ENCODE data around the gene CCDC74B.
"Not testable (repeated sequence)": the region's sequence is repeated elsewhere in the genome, so short reads cannot be mapped to it uniquely, and the experiment has no call there.

The CCDC74B gene

GRCh38 chr2:130150181-130151144, 5.6 kb upstream of the CCDC74B start:
- DNase-seq (ENCODE audit: low spot score), result no peak

GRCh38 chr2:130148515-130148914, 3.6 kb upstream of the CCDC74B start:
- not testable (repeated sequence) for DNase-seq (ENCODE audit: low spot score)

- not testable (repeated sequence) for DNase-seq (ENCODE audit: low spot score)
These were observed 1.5 kb downstream of the CCDC74B start for GRCh38 chr2:130143266-130144039.

- DNase-seq (ENCODE audit: low spot score), result not testable (repeated sequence)
These were observed 2.3 kb downstream of the CCDC74B start for GRCh38 chr2:130142396-130143265.

DNA sequence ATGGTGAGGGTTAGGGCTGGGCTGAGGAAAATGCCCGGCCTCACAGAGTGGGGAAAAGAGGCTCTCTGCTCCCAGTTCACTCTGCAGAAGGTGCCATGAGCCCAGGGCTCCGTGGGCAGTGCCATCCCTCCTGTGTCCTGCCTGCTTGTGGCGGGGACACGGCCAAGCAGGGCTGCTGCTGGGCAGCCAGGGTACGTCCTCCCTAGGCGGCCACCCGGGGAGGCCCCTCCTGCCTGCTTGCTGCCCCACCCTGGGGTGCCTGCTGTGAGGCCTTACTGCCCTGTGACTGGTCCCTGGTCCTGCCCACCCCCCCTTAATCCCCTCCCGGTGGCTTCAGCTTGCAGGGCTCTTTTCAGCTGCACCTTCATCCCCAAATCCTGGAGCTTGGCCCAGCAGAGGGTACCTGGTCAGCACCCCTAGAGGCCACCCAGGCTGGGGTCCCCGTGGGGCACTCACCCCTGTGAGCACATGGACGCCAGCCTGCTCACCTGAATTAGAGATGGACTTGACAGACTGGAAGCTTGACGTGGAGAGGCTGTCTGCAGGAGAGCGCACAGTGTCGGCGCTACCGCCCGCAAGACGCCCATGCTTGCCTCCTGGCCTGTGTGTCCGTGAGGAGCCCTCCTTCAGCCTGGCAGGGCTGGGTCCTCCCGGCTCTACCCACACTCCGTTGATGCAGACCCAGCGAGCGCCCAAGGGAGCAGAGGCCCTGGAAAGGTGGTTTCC, 3.1 kb downstream of the CCDC74B start:
- DNase-seq (ENCODE audit: low spot score), result not testable (repeated sequence)

GRCh38 chr2:130141002-130141401, 3.9 kb downstream of the CCDC74B start:
- DNase-seq (ENCODE audit: low spot score), result not testable (repeated sequence)

DNA sequence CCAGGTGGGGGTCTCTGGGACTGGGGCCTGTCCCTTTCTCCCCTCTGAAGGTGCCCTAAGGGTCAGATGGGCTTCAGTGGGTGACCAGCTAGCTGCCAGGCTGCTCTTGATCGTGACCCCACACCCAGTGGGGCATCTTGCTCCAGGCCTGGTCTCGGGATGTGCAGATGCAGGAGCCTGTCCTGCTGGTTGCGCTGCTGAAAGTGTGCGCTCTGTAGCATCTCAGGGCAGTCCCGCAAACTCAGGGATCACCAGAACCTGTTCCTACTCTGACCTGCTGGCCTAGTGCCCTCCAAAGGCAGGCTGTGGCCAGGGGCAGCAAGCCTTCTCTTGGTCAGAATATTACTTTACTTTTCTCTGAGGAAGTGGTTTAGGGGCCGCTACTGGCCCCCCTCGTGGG, 4.4 kb downstream of the CCDC74B start:
- not testable (repeated sequence) for DNase-seq (ENCODE audit: low spot score)

GRCh38 chr2:130139331-130140280, 5.3 kb downstream of the CCDC74B start:
- not testable (repeated sequence) for DNase-seq (ENCODE audit: low spot score)

- DNase-seq (ENCODE audit: low spot score), result not testable (repeated sequence)
These were observed 6.1 kb downstream of the CCDC74B start for GRCh38 chr2:130138841-130139251.

- not testable (repeated sequence) for DNase-seq (ENCODE audit: low spot score)
These were observed 6.6 kb downstream of the CCDC74B start for GRCh38 chr2:130138326-130138725.

GRCh38 chr2:130137118-130137517, 7.8 kb downstream of the CCDC74B start:
- DNase-seq (ENCODE audit: low spot score), result not testable (repeated sequence)

- DNase-seq (ENCODE audit: low spot score), result not testable (repeated sequence)
These were observed 8.4 kb downstream of the CCDC74B start for GRCh38 chr2:130136546-130136945.

- no peak for DNase-seq (ENCODE audit: low spot score)
These were observed 9.0 kb downstream of the CCDC74B start for GRCh38 chr2:130135692-130136541.

DNA sequence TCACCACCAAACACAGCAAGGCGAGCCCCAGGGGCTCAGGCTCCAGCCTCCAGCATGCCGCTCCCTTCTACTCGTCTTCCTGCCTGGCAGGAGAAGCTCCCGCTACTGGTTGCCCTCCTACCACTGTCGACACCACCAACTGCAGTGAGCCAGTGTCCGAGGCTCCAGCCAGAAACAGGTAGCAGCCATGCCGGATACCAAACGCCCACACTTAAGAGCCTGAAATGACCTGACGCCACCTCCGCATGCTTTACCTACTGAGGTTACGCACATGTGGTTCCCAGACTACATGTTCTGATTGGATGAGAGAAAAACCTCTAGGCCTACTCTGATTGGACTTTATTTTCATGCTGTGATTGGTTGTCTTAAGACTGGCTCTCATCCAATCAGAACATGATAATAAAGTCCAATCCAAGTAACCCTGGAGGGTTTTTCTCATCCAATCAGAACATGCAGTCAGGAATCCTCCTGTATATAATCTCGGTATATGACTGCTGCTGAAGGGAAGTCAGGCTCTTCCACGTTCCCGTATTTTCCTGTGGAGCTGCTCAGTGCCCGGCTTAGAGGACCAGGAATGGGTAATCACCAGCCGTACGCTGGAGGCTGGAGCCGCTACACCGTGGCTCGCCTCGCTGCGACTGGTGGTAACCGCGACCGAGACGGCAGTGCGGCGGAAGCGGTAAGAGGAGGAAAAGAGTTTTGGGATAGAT, 15.6 kb downstream of the CCDC74B start, which contains the start of gene POTEF:
Gene POTEF, minus strand, starts transcription at position 103 of the 710 bp plus-strand sequence. CDS start 8,707 bp downstream, outside the sequence.
- not testable (repeated sequence) for DNase-seq (ENCODE audit: low spot score)

- DNase-seq (ENCODE audit: low spot score), result not testable (repeated sequence)
These were observed 16.4 kb downstream of the CCDC74B start for GRCh38 chr2:130128464-130128863.

GRCh38 chr2:130127726-130128125, 17.2 kb downstream of the CCDC74B start:
- DNase-seq (ENCODE audit: low spot score), result not testable (repeated sequence)

DNA sequence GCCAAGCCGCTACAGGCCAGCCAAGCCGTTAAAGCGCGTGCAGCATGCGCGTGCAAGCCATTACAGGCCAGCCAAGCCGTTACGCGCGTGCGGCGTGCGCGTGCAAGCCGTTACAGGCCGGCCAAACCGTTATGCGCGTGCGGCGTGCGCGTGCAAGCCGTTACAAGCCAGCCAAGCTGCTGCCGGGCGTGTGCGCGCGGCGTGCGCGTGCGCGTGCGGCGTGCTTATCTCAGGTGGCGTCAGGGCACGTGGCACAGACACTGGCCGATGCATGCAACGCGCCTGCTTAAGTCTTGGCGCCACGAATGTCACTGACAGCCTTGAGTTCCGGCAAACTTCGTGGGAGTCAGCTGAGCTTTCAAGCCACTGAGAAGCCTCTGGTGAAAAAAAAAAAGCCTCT, 24.0 kb downstream of the CCDC74B start:
- not testable (repeated sequence) for DNase-seq (ENCODE audit: low spot score)

All from CD4-positive, alpha-beta T cell treated with Interleukin-2 at 100 ng/mL for 4 hours (primary cell).